ENCODE data around the gene FBXW11.
A peak's percentile ranks its signal among the peaks of the same experiment; 100 is the strongest.
"Not testable (repeated sequence)": the region's sequence is repeated elsewhere in the genome, so short reads cannot be mapped to it uniquely, and the experiment has no call there.

FBXW11 gene

GRCh38 chr5:171981847-171982246 is 24.6 kb downstream of the FBXW11 start:
- DNase-seq (ENCODE audit: low read depth), result no peak

GRCh38 chr5:171980792-171981191 is 25.6 kb downstream of the FBXW11 start:
- no peak for DNase-seq (ENCODE audit: low read depth)

GRCh38 chr5:171979606-171980005 is 26.8 kb downstream of the FBXW11 start:
- no peak for DNase-seq (ENCODE audit: low read depth)

GRCh38 chr5:171978519-171978918 is 27.9 kb downstream of the FBXW11 start:
- DNase-seq (ENCODE audit: low read depth), result no peak

GRCh38 chr5:171978016-171978415 is 28.4 kb downstream of the FBXW11 start:
- no peak for DNase-seq (ENCODE audit: low read depth)

- DNase-seq (ENCODE audit: low read depth), result not testable (repeated sequence)
Observed at GRCh38 chr5:171977244-171977950, 29.0 kb downstream of the FBXW11 start.

GRCh38 chr5:171975877-171976667 is 30.4 kb downstream of the FBXW11 start:
- DNase-seq (ENCODE audit: low read depth), result no peak

- no peak for DNase-seq (ENCODE audit: low read depth)
Observed at GRCh38 chr5:171975262-171975876, 31.1 kb downstream of the FBXW11 start.

GRCh38 chr5:171970826-171971225 is 35.6 kb downstream of the FBXW11 start:
- DNase-seq (ENCODE audit: low read depth), result no peak

GRCh38 chr5:171969288-171969880 is 37.1 kb downstream of the FBXW11 start:
- no peak for DNase-seq (ENCODE audit: low read depth)

GRCh38 chr5:171968531-171968930 is 37.9 kb downstream of the FBXW11 start:
- no peak for DNase-seq (ENCODE audit: low read depth)

GRCh38 chr5:171966964-171967363 is 39.5 kb downstream of the FBXW11 start:
- no peak for DNase-seq (ENCODE audit: low read depth)

- DNase-seq (ENCODE audit: low read depth), result no peak
Observed at GRCh38 chr5:171966270-171966669, 40.2 kb downstream of the FBXW11 start.

GRCh38 chr5:171965745-171966144 is 40.7 kb downstream of the FBXW11 start:
- DNase-seq (ENCODE audit: low read depth), result no peak

GRCh38 chr5:171963416-171963815 is 43.0 kb downstream of the FBXW11 start:
- DNase-seq (ENCODE audit: low read depth), result no peak

- DNase-seq (ENCODE audit: low read depth), result no peak
Observed at GRCh38 chr5:171961117-171961516, 45.3 kb downstream of the FBXW11 start.

- no peak for DNase-seq (ENCODE audit: low read depth)
Observed at GRCh38 chr5:171957591-171958251, 48.7 kb downstream of the FBXW11 start.

- DNase-seq (ENCODE audit: low read depth), result no peak
Observed at GRCh38 chr5:171956887-171957495, 49.4 kb downstream of the FBXW11 start.

- DNase-seq (ENCODE audit: low read depth), result no peak
Observed at GRCh38 chr5:171956314-171956713, 50.1 kb downstream of the FBXW11 start.

- DNase-seq (ENCODE audit: low read depth), result no peak
Observed at GRCh38 chr5:171955761-171956160, 50.7 kb downstream of the FBXW11 start.

- peak; percentile 15 for DNase-seq (ENCODE audit: low read depth)
Observed at GRCh38 chr5:171954721-171955120, 51.7 kb downstream of the FBXW11 start.
